Erythroblast (primary cell): ENCODE measurements around the gene MRFAP1L1.

Experiments
- GATA1 ChIP-seq: IDR thresholded peaks from 2 replicates; pipeline ENCODE4 v1.6.1; 2011; ENCODE audit warnings: low read depth, mild to moderate bottlenecking, control low read depth, low read length, moderate library complexity
- POLR2A ChIP-seq: IDR thresholded peaks from 2 replicates; pipeline ENCODE4 v1.6.1; 2011; ENCODE audit warnings: mild to moderate bottlenecking, low read length

GRCh38 chr4:6758728-6759127 is 49.1 kb upstream of the MRFAP1L1 start:
- TF ChIP-seq POLR2A: no peak
- no peak for TF ChIP-seq GATA1
